HepG2 (cell line): ENCODE data around the gene WDR86. TPM values are rescaled to one million over a fixed set of nuclear protein-coding genes. Genes with fewer than 3 reads are reported as not detected.

ENCODE experiments used
- ADNP ChIP-seq: sonication (generic); formaldehyde crosslinking; IDR thresholded peaks from 2 replicates; pipeline ENCODE4 v1.4.0; 2020; ENCODE audit warnings: missing genetic modification reagents
- CEBPB ChIP-seq: IDR thresholded peaks from 2 replicates; pipeline ENCODE4 v1.6.1; 2011; ENCODE audit warnings: low read depth, low read length, improper control_type of control experiment, borderline replicate concordance
- KDM5B ChIP-seq: sonication (generic); formaldehyde crosslinking; IDR thresholded peaks from 2 replicates; pipeline ENCODE4 v1.4.0; 2020; ENCODE audit warnings: missing genetic modification reagents, mild to moderate bottlenecking, borderline replicate concordance
- KLF15 ChIP-seq: sonication (generic); formaldehyde crosslinking; IDR thresholded peaks from 2 replicates; pipeline ENCODE4 v1.8.1; 2023; ENCODE audit warnings: borderline replicate concordance, mild to moderate bottlenecking, inconsistent platforms, missing genetic modification reagents, mixed read lengths
- MAZ ChIP-seq, 2 experiments: sonication (generic) in 1 of 2; formaldehyde crosslinking in 1 of 2; IDR thresholded peaks; 2 replicates each; pipeline versions ENCODE4 v1.5.0 to v1.6.1; 2012 to 2020; ENCODE audit warnings: low read depth in 2 of 2, mild to moderate bottlenecking in 2 of 2, borderline replicate concordance in 1 of 2, improper control_type of control experiment in 1 of 2, low read length in 1 of 2, missing genetic modification reagents in 1 of 2, moderate library complexity in 1 of 2
- MEIS2 ChIP-seq: sonication (generic); formaldehyde crosslinking; IDR thresholded peaks from 2 replicates; pipeline ENCODE4 v1.9.0; 2021; ENCODE audit warnings: mild to moderate bottlenecking, missing genetic modification reagents
- MTA1 ChIP-seq: sonication (generic); formaldehyde crosslinking; IDR thresholded peaks from 2 replicates; pipeline ENCODE4 v1.4.0; 2020; ENCODE audit warnings: missing genetic modification reagents, mild to moderate bottlenecking, borderline replicate concordance
- PATZ1 ChIP-seq: sonication (generic); formaldehyde crosslinking; IDR thresholded peaks from 2 replicates; pipeline ENCODE4 v1.4.0; 2020; ENCODE audit warnings: missing genetic modification reagents
- REST ChIP-seq, 2 experiments: IDR thresholded peaks; 2 replicates each; pipeline ENCODE4 v1.6.1; 2011 to 2012; ENCODE audit warnings: low read length in 2 of 2, borderline replicate concordance in 1 of 2, low read depth in 1 of 2, mild to moderate bottlenecking in 1 of 2, moderate library complexity in 1 of 2
- TBX3 ChIP-seq: fragments of 450-650 bp; IDR thresholded peaks from 2 replicates; pipeline ENCODE4 v1.6.1; 2017; ENCODE audit warnings: antibody characterized with exemption, mild to moderate bottlenecking, inconsistent platforms, borderline replicate concordance
- TEAD3 ChIP-seq: optimal IDR thresholded peaks from 2 replicates; pipeline ENCODE3; 2016; ENCODE audit warnings: borderline replicate concordance
- ZBTB37 ChIP-seq: sonication (generic); formaldehyde crosslinking; IDR thresholded peaks from 2 replicates; pipeline ENCODE4 v1.4.0; 2020; ENCODE audit warnings: mild to moderate bottlenecking, missing genetic modification reagents
- ZBTB38 ChIP-seq: sonication (generic); formaldehyde crosslinking; IDR thresholded peaks from 2 replicates; pipeline ENCODE4 v1.5.1; 2020; ENCODE audit warnings: mild to moderate bottlenecking, missing genetic modification reagents
- ZBTB7A ChIP-seq: sonication (generic); formaldehyde crosslinking; IDR thresholded peaks from 2 replicates; pipeline ENCODE4 v1.8.0; 2022; ENCODE audit warnings: mild to moderate bottlenecking, missing genetic modification reagents
- ZNF414 ChIP-seq: sonication (generic); formaldehyde crosslinking; IDR thresholded peaks from 2 replicates; pipeline ENCODE4 v1.5.0; 2020; ENCODE audit warnings: missing genetic modification reagents
- ZNF788 ChIP-seq: sonication (generic); formaldehyde crosslinking; IDR thresholded peaks from 2 replicates; pipeline ENCODE4 v1.5.0; 2020; ENCODE audit warnings: mild to moderate bottlenecking, missing genetic modification reagents, borderline replicate concordance
- polyA plus RNA-seq, 8 experiments: library from polyadenylated mRNA; depleted of rRNA in 3 of 8; stranded (reverse) in 7 of 8; unstranded in 1 of 8; fragments of >200 nt; fragmentation: Illumina TruSeq in 4 of 8; extraction: Trizol in 4 of 8; gene quantifications; 2 replicates each; pipeline versions ENCODE4 v1.2.1 to v1.2.3, GENCODE V29; 2011 to 2016; ENCODE audit warnings: low read depth in 4 of 8, missing spikeins in 1 of 8, mixed read lengths in 1 of 8; ENCODE audit not compliant: insufficient read depth in 1 of 8
- total RNA-seq, 5 experiments: library from RNA; depleted of rRNA; stranded (reverse); fragments of >200 nt; fragmentation: Illumina TruSeq; extraction: Trizol; gene quantifications; 2 replicates each; pipeline ENCODE4 v1.2.3, GENCODE V29; 2016; ENCODE audit warnings: low read depth in 1 of 5
- TF ChIP-seq, protein P1 (sequence below): IDR thresholded peaks from 2 replicates; pipeline ENCODE4 v1.6.1; 2016; ENCODE audit warnings: control low read depth
- TF ChIP-seq, protein P2 (sequence below): IDR thresholded peaks from 2 replicates; pipeline ENCODE4 v1.6.1; 2016

The WDR86 gene
- total and polyA plus RNA-seq, 2 of the 13 experiments (the other 11 are each of a cell fraction or from before 2014, with no cell fraction given), result 0.11 to 2.9 TPM

GRCh38 chr7:151341357-151342101 lies 68.3 kb downstream of the WDR86 start, which contains the start of gene NUB1 (continued):
- TF ChIP-seq MAZ (IDR thresholded peaks at IDR 0.05; ENCODE audit: borderline replicate concordance, low read depth, low read length) (no peak; the same call in 1 of the 2 replicates), MAZ (CRISPR knock-in tag; IDR thresholded peaks at IDR 0.05; ENCODE audit: low read depth) (peak; percentile 74), KDM5B (CRISPR knock-in tag) (peak; percentile 75; the same call in 1 of the 2 replicates), PATZ1 (CRISPR knock-in tag) (peak; percentile 13; the same call in 1 of the 2 replicates), REST (IDR thresholded peaks at IDR 0.05; ENCODE audit: borderline replicate concordance in 1 of 2, low read depth in 1 of 2, low read length in 2 of 2) (no peak), ZNF788 (CRISPR knock-in tag) (peak; percentile 80; the same call in 1 of the 2 replicates), MEIS2 (CRISPR knock-in tag) (0 out of 2 replicates have a peak, but pooled peaks have one; percentile 26), ZBTB38 (CRISPR knock-in tag) (peak; percentile 77), ADNP (no peak), MTA1 (peak; percentile 63; the same call in 1 of the 2 replicates), CEBPB (no peak), ZNF414 (CRISPR knock-in tag) (no peak), ZBTB37 (CRISPR knock-in tag) (no peak), ZBTB7A (no peak), KLF15 (CRISPR knock-in tag) (no peak), TBX3 (peak; percentile 50; the same call in 1 of the 2 replicates), TEAD3 (CRISPR knock-in tag) (peak; percentile 19)
- TF ChIP-seq, protein P1, sequence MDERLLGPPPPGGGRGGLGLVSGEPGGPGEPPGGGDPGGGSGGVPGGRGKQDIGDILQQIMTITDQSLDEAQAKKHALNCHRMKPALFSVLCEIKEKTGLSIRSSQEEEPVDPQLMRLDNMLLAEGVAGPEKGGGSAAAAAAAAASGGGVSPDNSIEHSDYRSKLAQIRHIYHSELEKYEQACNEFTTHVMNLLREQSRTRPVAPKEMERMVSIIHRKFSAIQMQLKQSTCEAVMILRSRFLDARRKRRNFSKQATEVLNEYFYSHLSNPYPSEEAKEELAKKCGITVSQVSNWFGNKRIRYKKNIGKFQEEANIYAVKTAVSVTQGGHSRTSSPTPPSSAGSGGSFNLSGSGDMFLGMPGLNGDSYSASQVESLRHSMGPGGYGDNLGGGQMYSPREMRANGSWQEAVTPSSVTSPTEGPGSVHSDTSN, result no peak
- TF ChIP-seq, protein P2, sequence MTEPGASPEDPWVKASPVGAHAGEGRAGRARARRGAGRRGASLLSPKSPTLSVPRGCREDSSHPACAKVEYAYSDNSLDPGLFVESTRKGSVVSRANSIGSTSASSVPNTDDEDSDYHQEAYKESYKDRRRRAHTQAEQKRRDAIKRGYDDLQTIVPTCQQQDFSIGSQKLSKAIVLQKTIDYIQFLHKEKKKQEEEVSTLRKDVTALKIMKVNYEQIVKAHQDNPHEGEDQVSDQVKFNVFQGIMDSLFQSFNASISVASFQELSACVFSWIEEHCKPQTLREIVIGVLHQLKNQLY, result no peak
